ENCODE measurements around the gene DCTN4.

DNA sequence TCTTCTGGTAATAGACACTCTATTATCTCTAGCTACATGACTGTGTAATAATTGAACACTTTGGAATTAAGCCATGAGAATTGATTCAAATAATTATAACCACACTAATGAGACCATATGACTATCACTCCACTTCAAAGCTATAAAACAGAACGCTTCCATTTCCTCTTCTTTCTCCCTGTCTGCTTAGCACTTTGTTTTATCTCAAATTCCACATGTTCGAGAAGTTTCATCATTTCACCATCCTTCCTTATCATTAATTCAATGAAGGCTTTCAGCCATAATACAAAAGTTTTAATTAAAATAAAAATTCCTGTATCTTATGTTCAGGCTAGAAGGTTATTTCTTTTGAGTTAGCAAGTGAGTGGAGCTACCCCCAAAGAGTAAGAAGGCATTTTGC, 7.4 kb upstream of the DCTN4 start:
- TF ChIP-seq CTCF (IDR thresholded peaks at IDR 0.05): no peak
- no peak for TF ChIP-seq ZFX (IDR thresholded peaks at IDR 0.05; ENCODE audit: borderline replicate concordance)
